Left renal pelvis (tissue), 4 donors: ENCODE measurements around the gene METAP2. TPM values are rescaled to one million over a fixed set of nuclear protein-coding genes. Genes with fewer than 3 reads are reported as not detected.

ENCODE experiments used
- DNase-seq, 4 donors: peaks; one replicate each; pipeline ENCODE4 v3.0.0-alpha.2; 2013; ENCODE audit warnings: low read depth in 4 of 4, low spot score in 3 of 4
- polyA plus RNA-seq, 4 donors: library from polyadenylated mRNA; unstranded; fragments of 120-200 nt; gene quantifications; one replicate each; pipeline ENCODE4 v1.2.1, GENCODE V29; 2013; ENCODE audit not compliant: insufficient read length in 4 of 4

Gene METAP2
- polyA plus RNA-seq, 4 donors, result 95.6 to 138 (median 124) TPM

DNA sequence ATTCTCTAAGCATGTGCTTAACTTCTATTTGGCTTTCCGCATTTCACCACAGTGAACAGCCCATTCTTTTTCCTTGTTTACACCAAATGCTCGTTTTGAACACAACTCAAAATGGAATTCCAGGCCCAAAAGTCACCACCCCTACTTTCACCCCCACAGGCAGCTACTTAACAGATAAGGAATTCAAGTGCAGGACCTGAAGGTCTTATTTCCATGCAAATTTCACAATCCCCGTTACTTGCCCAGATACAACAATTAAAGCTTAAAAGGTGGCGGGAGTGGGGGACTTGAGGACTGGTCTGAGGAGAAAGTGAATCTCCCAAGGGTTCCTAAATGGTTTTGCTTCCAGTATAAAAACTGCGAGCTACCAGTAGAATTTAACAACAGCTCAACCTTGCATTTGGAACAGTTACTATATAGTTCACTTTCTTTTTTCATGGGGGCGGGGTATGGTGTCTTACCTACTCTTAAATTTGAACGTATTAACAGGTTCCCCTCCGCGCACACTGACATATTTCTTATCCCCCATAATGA, 73.6 kb downstream of the METAP2 start:
- no peak for DNase-seq

DNA sequence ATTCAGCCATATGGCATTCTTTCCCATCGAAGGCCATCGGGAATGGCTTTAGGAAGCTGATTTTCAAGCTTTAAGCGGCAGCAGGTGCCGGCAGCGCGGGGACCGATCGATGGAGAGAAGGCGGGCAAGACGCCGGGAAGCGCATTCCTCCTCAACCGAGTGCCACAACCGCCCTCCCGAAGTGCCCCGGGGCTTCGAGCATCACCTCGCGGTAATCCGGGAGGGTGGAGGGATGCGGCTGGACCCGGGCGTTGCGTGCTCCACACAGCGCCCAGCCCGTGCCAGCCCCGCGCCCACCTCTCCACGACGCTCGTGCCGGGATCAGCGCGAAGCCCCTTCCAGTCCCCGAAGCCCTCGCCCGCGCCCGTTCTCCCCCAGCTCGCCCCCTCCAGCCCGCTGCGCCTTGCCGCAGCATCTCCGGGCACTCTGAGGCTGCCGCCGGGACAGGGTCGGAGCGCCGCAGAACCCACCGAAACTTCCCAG, 74.1 kb downstream of the METAP2 start:
- DNase-seq, result no peak

DNA sequence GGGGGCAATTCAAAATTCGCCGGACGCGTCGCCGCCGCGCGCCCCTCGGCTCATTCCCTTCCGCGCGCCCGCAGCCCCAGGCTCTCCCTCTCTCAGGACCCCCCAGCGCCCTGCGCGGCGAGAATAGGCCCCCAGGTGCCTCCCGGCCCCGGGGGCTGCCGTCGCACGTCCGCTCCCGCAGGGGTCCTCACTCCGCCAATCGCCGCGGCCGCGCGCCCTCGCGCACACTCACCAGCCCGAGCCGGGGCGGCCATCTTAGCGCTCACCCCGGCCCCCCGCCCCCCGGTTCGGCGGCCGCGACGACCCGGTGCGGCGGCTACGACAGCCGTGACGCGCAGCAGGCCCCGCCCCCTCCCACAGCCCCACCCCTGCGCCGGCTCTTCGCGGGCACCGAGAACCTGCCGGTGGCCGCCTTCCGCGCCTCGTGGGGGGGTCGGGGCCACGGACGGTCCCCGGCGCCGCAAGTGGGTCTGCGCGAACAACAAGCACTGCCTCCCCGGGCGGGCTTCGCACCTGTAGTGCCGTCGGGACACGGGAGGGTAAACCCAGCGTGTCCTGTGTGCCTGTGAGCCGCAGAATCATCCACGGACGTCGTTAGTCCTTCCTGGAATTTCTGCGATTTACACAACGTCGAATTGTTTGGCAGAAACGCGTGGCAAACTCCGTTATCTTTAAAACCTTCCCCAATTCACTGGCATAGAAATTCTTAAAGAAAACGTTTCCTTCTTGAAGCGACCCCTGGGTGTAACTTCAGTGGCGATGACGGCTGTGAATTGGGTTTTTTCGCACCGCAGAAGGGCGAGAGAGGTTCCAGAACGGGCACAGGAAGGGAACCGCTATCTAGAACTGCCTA, 74.8 kb downstream of the METAP2 start:
- DNase-seq, result no peak

DNA sequence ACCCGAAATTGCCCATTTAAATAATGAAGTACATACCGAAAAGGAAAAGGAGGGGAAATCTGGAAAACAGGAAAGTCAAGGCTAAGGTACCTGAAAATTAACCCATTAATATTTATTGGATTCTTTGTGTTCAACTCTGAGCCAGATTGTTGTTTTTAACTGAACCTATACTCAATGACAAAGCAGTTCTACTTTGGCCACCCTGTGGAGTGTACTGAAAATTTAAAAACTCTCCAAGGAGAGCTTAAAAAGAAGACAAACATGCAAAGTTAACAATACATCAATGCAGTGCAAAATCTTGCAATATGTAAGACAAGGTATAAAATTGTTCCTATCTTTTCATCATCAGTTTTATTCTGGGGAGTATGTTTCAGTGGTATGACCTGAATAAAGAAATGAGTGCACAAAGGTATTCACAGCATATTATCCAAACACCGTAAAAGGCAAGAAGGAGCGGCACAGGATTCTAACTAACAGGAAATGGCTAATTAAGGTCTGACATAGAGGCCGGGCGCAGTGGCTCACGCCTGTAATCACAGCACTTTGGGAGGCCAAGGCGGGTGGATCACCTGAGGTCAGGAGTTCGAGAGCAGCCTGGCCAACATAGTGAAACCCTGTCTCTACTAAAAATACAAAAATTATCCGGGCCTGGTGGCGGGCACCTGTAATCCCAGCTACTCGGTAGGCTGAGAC, 75.6 kb downstream of the METAP2 start:
- DNase-seq, result no peak

- DNase-seq, result no peak
Measured at GRCh38 chr12:95551305-95551704, 77.4 kb downstream of the METAP2 start, which contains the start of gene USP44. USP44 (minus strand) TSS chr12:95551476; CDS start chr12:95534256, 17,220 bp downstream.

- DNase-seq, result no peak
Measured at GRCh38 chr12:95551913-95552516, 78.1 kb downstream of the METAP2 start.

- no peak for DNase-seq
Measured at GRCh38 chr12:95553197-95553943, 79.4 kb downstream of the METAP2 start.

DNA sequence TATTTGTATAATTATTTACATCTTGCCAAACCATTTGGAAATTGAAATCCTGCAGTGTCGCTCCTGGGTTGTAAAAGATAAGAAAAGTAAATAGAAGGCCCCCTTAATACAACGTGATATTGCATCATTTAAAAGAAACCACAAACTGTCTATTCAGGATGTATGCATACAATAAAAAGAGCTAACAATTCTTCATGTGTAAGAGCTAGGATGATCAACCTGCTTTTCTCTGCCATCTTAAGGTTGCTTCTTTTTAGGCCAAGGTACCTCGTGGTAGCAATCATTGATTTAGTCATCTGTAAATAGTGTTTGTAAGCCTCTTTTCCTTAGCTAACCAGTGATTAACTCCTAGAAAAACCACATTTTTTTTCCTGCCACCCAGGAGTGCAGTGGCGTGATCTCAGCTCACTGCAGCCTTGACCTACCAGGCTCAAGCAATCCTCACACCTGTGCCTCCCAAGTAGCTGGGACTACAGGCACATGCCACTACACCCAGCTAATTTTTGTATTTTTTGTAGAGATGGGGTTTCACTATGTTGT, 80.7 kb downstream of the METAP2 start:
- DNase-seq, result no peak

DNA sequence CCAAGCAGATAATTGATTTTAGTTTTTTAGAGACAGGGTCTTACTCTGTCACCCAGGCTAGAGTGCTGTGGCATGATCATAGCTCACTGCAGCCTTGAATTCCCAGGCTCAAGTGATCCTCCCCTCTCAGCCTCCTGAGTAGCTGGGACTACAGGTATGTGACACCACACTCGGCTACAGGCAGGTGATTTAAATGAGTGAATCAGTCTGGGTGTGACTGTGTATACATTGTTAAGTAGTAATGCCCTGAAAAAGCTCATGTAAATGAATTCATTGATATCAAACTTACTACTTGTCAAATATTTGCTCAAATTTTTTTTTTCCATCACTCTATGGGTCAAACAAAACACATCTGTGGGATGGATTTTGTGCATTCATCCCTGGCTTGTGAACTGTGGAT, 83.7 kb downstream of the METAP2 start:
- DNase-seq, result no peak

Other genes starting within 250 kb of the METAP2 start
- 1 to 10 TPM in 3 of 4 donors, under 1 TPM in 1; 0.10 to 3.4 (median 2.7) TPM for gene USP44, start 77.3 kb downstream of the METAP2 start, polyA plus RNA-seq